K562 (cell line): ENCODE measurements around the gene TXNDC15. TPM values are rescaled to one million over a fixed set of nuclear protein-coding genes. Genes with fewer than 3 reads are reported as not detected.

Experiments
- AFF4 ChIP-seq: sonication (generic); formaldehyde crosslinking; IDR thresholded peaks from 2 replicates; pipeline ENCODE4 v1.8.0; 2023; ENCODE audit warnings: mild to moderate bottlenecking, missing genetic modification reagents
- ELF4 ChIP-seq: fragments of 450-650 bp; formaldehyde crosslinking; IDR thresholded peaks from 2 replicates; pipeline ENCODE4 v1.4.0; 2022; ENCODE audit warnings: missing genetic modification characterization
- ESRRA ChIP-seq: fragments of 450-650 bp; IDR thresholded peaks from 2 replicates; pipeline ENCODE4 v1.6.1; 2014; ENCODE audit warnings: low read depth, mild to moderate bottlenecking, moderate library complexity, borderline replicate concordance
- HOXB6 ChIP-seq: fragments of 250-450 bp; sonication (Bioruptor Pico); IDR thresholded peaks from 2 replicates; pipeline ENCODE4 v1.5.1; 2022; ENCODE audit warnings: mild to moderate bottlenecking, borderline replicate concordance
- PCBP1 ChIP-seq: fragments of 200-400 bp; formaldehyde crosslinking; IDR thresholded peaks from 2 replicates; pipeline ENCODE4 v1.6.1; 2018; ENCODE audit warnings: mild to moderate bottlenecking, low read depth, low read length; ENCODE audit not compliant: poor library complexity, severe bottlenecking
- SMARCA4 ChIP-seq: fragments of 450-650 bp; IDR thresholded peaks from 2 replicates; pipeline ENCODE4 v1.6.1; 2016
- SP1 ChIP-seq: sonication (generic); formaldehyde crosslinking; IDR thresholded peaks from 2 replicates; pipeline ENCODE4 v1.8.1; 2022; ENCODE audit warnings: mild to moderate bottlenecking, missing genetic modification reagents
- STAG1 ChIP-seq: sonication (generic); formaldehyde crosslinking; IDR thresholded peaks from 2 replicates; pipeline ENCODE4 v1.5.0; 2020; ENCODE audit warnings: missing genetic modification reagents, borderline replicate concordance
- TAL1 ChIP-seq: fragments of 450-650 bp; IDR thresholded peaks from 2 replicates; pipeline ENCODE4 v1.6.1; 2016; ENCODE audit warnings: mild to moderate bottlenecking
- TCF3 ChIP-seq: sonication (generic); formaldehyde crosslinking; IDR thresholded peaks from 2 replicates; pipeline ENCODE4 v1.4.0; 2020; ENCODE audit warnings: mild to moderate bottlenecking, missing genetic modification reagents
- ZFPM2 ChIP-seq: fragments of 250-450 bp; sonication (Bioruptor Pico); IDR thresholded peaks from 2 replicates; pipeline ENCODE4 v1.5.1; 2022; ENCODE audit warnings: mild to moderate bottlenecking
- ZNF668 ChIP-seq: fragments of 250-450 bp; sonication (Bioruptor Pico); IDR thresholded peaks from 2 replicates; pipeline ENCODE4 v1.8.0; 2022; ENCODE audit warnings: mild to moderate bottlenecking, inconsistent platforms
- polyA plus RNA-seq, 8 experiments: library from polyadenylated mRNA; depleted of rRNA in 4 of 8; stranded (reverse) in 5 of 8; unstranded in 3 of 8; fragments of >200 nt; fragmentation: Nextera tagmentation in 2 of 8; fragmentation: Illumina TruSeq in 1 of 8; extraction: Ambion mirVana in 2 of 8; extraction: Trizol in 1 of 8; gene quantifications; 2 replicates each; pipeline versions ENCODE4 v1.2.1 to v1.2.3, GENCODE V29; 2011 to 2014; ENCODE audit warnings: inconsistent platforms in 1 of 8, missing spikeins in 1 of 8
- total RNA-seq, 7 experiments: library from RNA; depleted of rRNA in 6 of 7; stranded (reverse); fragments of >200 nt in 6 of 7; fragmentation: Illumina TruSeq in 2 of 7; extraction: Trizol in 2 of 7; gene quantifications; 2 replicates each; pipeline versions ENCODE4 v1.2.1 to v1.2.3, GENCODE V29; 2011 to 2021; ENCODE audit warnings: low replicate concordance in 1 of 7

TXNDC15 gene
- total and polyA plus RNA-seq, 9 of the 15 experiments (the other 6 are each of a cell fraction or from before 2014, with no cell fraction given), result 3.0 to 15.4 (median 12.3) TPM

- TF ChIP-seq AFF4, result no peak
- no peak for TF ChIP-seq ZFPM2 (CRISPR knock-in tag)
- peak; percentile 36; the same call in 1 of the 2 replicates for TF ChIP-seq SMARCA4
- no peak for TF ChIP-seq HOXB6 (CRISPR knock-in tag)
- peak; percentile 38; the same call in 1 of the 2 replicates for TF ChIP-seq TAL1
- TF ChIP-seq SP1 (CRISPR knock-in tag), result no peak
- TF ChIP-seq PCBP1, result no peak
- no peak for TF ChIP-seq STAG1
- TF ChIP-seq ELF4 (CRISPR knock-in tag), result no peak
- TF ChIP-seq ESRRA, result peak; percentile 69
- 0 out of 2 replicates have a peak, but pooled peaks have one; percentile 9 for TF ChIP-seq TCF3 (CRISPR knock-in tag)
- TF ChIP-seq ZNF668, result no peak
These were observed 3.0 kb downstream of the TXNDC15 start (continued) for GRCh38 chr5:134877159-134877558.
